ENCODE data around the gene SUSD6.
A peak's percentile ranks its signal among the peaks of the same experiment; 100 is the strongest.

The SUSD6 gene, protein sequence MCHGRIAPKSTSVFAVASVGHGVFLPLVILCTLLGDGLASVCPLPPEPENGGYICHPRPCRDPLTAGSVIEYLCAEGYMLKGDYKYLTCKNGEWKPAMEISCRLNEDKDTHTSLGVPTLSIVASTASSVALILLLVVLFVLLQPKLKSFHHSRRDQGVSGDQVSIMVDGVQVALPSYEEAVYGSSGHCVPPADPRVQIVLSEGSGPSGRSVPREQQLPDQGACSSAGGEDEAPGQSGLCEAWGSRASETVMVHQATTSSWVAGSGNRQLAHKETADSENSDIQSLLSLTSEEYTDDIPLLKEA

DNA sequence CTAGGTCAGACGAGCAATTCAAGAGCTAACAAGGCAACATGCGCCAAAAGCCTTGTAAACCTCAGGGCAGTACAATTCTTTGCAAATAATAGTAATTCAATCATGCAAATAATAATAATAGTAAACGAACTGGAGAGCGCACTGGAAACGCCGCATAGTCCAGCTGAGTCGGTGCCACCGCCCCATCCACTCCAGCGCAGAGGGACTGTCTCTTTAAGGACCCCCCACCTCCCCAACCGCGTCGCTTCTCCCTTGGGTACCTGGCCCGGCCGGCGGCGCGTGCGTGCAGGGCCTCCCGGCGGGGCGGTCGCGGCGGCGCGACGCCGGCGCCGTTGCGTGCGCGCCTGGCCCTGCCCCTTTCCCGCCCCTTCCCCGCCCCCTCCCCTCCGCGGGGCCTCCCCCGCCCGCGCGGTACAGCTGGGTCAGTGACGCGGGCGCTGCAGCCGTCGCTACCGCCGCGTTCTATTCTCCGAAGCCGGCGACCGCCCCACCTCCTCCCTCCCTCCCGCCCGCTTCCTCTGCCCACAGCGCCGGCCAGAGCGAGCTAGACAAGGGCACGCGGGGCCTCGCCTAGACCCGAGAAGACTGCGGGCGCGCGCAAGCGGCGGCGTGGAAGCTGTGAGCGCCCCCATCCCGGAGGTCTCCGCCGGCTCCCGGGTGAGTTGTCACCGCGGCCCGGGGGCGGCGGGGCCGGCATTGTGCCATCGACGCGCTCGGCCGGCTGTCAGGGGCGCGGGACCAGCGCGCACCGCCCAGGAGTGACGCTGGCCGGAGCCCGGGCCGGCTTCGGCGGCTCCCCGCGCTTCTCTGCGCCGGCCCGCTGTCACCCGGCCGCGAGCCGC lies at the start of gene SUSD6:
SUSD6 (plus strand) TSS at position 425 of the 842 bp plus-strand sequence. CDS start 46,997 bp downstream, outside the sequence.
- DNase-seq: peak; percentile 97 to 98 (median 97)

- peak in 1 of 3 experiments; percentile 13 for DNase-seq
Measured at GRCh38 chr14:69561893-69562292, 49.5 kb upstream of the SUSD6 start.

- no peak for DNase-seq
Measured at GRCh38 chr14:69567563-69567962, 43.8 kb upstream of the SUSD6 start.

- no peak for DNase-seq
Measured at GRCh38 chr14:69569859-69570258, 41.5 kb upstream of the SUSD6 start.

DNA sequence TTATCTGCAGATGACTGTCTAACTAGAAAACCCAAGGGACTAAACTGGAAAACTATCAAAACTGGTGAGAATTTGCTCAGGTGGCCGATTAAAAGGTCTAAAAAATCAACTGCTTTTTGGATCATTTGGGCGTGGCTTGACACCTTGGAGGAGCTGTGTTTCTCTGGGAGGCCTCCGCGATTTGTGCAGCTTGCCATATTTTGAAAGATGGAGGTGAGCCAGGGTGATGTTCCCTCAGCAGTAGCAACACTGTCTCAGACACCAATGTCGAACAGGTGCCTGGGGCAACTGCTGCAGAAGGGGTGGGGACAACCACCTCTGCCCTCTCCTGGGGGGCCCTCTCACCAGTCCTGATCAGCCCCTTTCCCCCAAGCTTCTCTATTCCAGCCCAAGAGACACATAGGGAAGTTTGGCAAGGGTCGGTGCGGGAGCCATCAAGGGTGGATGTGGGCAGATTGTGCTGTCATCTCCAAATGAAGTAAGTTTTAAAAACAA lies 40.5 kb upstream of the SUSD6 start:
- no peak for DNase-seq

DNA sequence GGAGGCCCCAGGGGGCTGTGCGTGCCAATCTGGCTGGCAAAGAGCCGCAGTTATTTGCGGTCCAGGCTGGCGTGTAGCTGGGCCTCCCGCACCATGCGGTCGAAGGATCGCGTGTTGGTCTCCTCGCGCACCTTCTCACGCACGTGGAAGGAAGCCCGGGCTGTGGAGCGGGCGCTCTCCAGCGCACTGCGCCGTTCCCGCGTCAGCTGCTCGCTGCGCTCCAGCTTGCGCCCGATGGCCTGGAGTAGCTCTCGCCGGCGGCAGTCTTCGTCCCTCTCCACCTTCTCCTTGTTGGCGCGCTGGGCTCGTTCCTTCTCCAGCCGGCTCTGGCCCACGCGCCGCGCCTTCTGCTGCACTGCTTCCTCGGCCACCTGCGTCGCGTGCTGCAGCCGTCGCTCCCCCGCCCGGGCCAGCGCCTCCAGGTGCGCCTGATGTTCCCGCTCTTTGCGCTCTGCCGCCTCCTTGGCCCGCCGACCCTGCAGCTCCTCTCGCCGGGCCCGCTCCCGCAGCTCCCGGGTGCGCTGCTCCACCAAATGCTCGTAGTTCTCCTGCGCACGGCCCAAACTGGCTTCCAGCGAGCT lies 39.9 kb upstream of the SUSD6 start:
- peak in 2 of 3 experiments; percentile 84 to 88 for DNase-seq

GRCh38 chr14:69572030-69572840 lies 39.2 kb upstream of the SUSD6 start:
- DNase-seq: peak; percentile 57 to 88 (median 84)

DNA sequence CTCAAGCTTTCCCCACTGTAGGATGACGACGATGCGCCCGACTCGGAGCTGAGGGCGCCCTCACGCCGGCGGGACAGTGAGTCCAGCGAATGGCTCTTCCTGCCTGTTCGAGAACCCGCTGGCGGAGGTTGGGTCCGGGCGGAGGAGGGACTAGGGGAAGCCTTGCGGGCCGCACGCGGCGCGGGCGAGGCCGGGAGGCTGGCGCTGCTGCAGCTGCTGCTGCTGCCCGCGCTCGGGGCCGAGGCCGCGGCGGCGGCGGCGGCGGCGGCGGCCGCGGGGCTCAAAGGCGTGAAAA lies 38.6 kb upstream of the SUSD6 start:
- no peak for DNase-seq

DNA sequence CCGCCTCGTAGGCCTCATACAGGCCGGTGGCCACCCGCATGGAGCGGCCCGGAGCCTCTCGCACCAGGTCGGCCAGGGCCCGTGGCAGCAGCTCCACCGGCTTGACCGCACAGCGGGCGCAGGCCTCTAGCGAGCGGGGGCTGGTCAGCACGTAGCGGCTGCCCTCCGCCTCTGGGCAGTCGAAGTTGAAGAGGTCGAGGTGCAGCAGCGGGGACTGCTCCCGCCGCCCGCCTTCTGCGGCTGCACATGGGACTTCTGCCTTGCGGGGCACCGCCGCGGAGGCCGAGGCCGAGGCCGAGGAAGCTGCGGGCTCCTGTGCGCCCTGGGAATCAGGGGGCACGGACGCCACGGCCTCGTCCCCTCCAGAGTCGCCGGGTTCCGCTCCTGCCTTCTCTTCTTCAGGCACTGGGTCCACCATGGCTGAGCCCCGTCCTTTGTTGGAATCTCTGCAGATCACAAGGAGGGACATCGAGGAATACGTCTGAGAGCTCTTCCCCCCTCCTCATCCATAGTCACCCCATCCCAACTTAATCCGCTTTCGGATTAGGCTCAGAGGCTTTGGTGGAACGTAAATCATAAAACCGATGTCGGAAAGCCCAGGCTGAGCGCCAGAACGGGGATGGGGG lies 38.1 kb upstream of the SUSD6 start:
- peak in 1 of 3 experiments; percentile 27 for DNase-seq

- DNase-seq: peak; percentile 65 to 85 (median 85)
Measured at GRCh38 chr14:69573831-69574262, 37.5 kb upstream of the SUSD6 start.

DNA sequence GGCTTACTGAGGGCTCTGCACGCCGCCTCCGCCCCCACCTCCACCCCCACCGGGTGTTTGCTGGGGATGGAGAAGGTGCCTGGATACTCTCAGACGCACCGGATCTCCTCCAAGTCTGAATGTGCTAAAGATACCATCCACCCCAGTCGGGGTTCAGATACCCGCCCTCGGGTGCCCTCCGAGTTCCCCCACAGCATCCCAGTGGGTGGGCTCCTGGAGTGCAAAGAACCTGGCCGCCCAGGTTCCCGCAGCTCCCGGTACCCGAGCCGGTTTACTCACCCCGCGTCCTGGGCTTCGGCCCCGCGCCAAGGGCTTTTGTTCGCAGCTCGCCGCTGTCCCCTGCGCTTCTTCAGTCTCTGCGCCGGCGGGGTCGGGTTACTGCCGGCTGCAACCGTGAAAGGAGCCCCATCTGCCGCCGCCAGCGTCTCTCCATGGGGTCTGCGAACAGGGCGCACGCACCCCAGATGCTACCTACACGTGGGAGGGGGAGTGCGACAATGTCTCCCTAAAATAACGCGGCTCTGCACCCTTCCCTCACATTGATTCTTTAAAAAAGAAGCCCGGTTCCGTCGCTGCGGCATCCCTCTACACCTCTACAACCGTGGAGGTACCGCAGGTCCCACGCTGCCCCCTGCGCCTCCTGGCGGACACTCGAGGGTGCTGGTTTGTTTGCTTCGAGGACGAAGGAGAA lies 37.0 kb upstream of the SUSD6 start, which contains the start of gene CCDC177:
CCDC177 (minus strand) TSS at position 609 of the 691 bp plus-strand sequence. CDS start 1,249 bp downstream, outside the sequence.
- DNase-seq: peak; percentile 86 to 94 (median 93)

GRCh38 chr14:69574954-69575295 lies 36.5 kb upstream of the SUSD6 start:
- no peak for DNase-seq

GRCh38 chr14:69579476-69579875 lies 31.9 kb upstream of the SUSD6 start:
- DNase-seq: no peak

GRCh38 chr14:69580009-69580577 lies 31.3 kb upstream of the SUSD6 start:
- DNase-seq: peak; percentile 6 to 64 (median 48)

DNA sequence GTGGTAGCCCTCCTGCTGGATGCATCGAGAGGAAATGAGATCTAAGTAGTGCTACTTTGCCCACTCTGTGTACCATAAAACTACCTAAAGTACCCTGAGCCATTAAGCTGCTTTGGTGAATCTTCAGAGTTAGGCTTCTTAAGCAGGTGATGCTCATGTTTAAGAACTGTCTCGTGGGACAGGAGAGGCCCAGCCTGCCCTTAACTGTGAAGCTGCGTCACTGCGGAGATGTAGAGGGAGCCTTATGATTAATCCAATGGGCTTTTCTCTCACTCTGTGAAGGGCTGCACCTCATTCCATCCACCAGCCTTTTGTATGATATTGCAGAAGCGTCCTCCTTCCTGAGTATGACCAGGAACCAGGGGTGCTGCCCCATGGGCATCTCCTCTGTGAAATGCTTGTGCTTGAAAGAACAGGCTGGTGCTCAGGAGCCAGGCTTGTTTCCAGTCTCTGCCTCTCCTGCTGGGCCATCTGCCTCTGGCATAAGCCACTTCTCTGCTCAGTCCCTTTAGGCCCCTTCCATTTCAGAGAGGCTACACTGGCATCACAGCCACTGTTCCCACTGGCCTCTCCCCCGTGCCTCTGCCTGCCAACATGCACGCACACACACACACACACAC lies 30.0 kb upstream of the SUSD6 start:
- peak in 1 of 3 experiments; percentile 14 for DNase-seq

- DNase-seq: no peak
Measured at GRCh38 chr14:69582212-69582611, 29.2 kb upstream of the SUSD6 start.

- no peak for DNase-seq
Measured at GRCh38 chr14:69582829-69583228, 28.6 kb upstream of the SUSD6 start.

DNA sequence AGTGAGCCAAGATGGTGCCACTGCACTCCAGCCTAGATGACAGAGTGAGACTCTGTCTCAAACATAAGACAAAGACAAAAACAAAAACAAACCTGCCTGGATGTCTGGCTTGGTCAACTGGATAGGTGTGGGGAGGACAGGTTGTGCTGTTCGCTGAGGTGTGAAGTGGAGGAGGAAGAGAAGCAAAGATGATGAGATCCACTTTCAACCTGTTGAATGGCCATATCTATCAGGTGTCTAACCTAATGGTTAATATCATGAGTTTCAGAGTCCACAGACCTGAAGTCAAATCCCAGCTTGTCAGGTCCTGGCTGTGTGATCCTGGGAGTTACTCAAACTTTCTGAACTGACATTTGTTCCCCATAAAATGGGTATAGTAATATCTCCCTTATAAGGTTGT lies 27.0 kb upstream of the SUSD6 start:
- no peak for DNase-seq

DNA sequence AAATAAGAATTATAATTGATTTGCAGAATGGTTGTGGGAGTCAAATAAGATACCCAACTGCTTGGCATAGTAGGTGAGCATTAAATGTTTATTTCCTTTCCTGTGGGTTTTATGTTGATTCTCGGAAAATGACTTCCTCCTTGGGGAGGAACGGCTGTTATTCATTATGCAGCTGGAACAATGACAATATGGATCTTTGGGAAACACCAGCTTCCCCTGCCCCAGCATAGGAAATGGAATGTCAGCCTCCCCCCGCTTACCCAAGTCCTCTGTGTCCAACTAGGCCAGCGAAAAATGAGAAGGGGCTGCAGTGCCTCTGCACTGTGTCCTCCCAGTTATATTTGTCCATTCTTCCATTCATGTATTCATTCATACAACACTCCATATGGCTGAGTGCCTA lies 25.0 kb upstream of the SUSD6 start:
- DNase-seq: no peak

- DNase-seq: no peak
Measured at GRCh38 chr14:69587389-69587788, 24.0 kb upstream of the SUSD6 start.

GRCh38 chr14:69591317-69591716 lies 20.1 kb upstream of the SUSD6 start:
- DNase-seq: no peak

All from NCI-H1417 (cell line).